Gastroesophageal sphincter (tissue), 4 donors: ENCODE results near the gene SDHA. TPM values are rescaled to one million over a fixed set of nuclear protein-coding genes. Genes with fewer than 3 reads are reported as not detected.

Source experiments
- ATAC-seq: fragments of 150-250 bp; one replicate; pipeline ENCODE4 v1.9.1; 2016; ENCODE audit warnings: mild to moderate bottlenecking, moderate library complexity
- H3K27ac ChIP-seq, 4 donors: fragments of 200-600 bp; sonication (generic) in 3 of 4; 1 replicate in 3 of 4; 2 replicates in 1 of 4; pipeline ENCODE4 v1.5.1; 2016 to 2019
- H3K27me3 ChIP-seq: fragments of 200-600 bp; sonication (generic); one replicate; pipeline ENCODE4 v1.5.1; 2019
- H3K36me3 ChIP-seq, 2 donors: fragments of 200-600 bp; sonication (generic); one replicate each; pipeline ENCODE4 v1.5.1; 2019; ENCODE audit warnings: control low read depth in 1 of 2
- H3K4me1 ChIP-seq, 3 donors: fragments of 200-600 bp; sonication (generic); 1 replicate in 2 of 3; 2 replicates in 1 of 3; pipeline ENCODE4 v1.5.1; 2016 to 2019; ENCODE audit warnings: control low read depth in 2 of 3
- H3K4me3 ChIP-seq, 2 donors: fragments of 200-600 bp; sonication (generic); one replicate each; pipeline ENCODE4 v1.5.1; 2019; ENCODE audit warnings: mild to moderate bottlenecking in 1 of 2, moderate library complexity in 1 of 2
- H3K9me3 ChIP-seq, 3 donors: fragments of 200-600 bp; sonication (generic); one replicate each; pipeline ENCODE4 v1.5.1; 2017 to 2019; ENCODE audit warnings: control low read depth in 2 of 3
- EP300 ChIP-seq: sonication (generic); formaldehyde crosslinking; IDR thresholded peaks from one replicate; pipeline ENCODE4 v1.6.1; 2017; ENCODE audit warnings: antibody characterized with exemption, mild to moderate bottlenecking
- POLR2A ChIP-seq, 2 donors: fragments of 450-650 bp; IDR thresholded peaks; one replicate each; pipeline ENCODE4 v1.6.1; 2017; ENCODE audit warnings: antibody characterized with exemption in 2 of 2, mild to moderate bottlenecking in 2 of 2, moderate library complexity in 1 of 2
- POLR2AphosphoS5 ChIP-seq: sonication (generic); formaldehyde crosslinking; IDR thresholded peaks from one replicate; pipeline ENCODE4 v1.6.1; 2017; ENCODE audit warnings: antibody characterized with exemption
- WGBS, 2 donors: methylation state at CpG; one replicate each; pipeline ENCODE4 v1.1.5; 2018; ENCODE audit warnings: low coverage in 1 of 2; 5-methylcytosine and 5-hydroxymethylcytosine counted together
- total RNA-seq, 4 donors: library from RNA; depleted of rRNA; stranded (reverse); fragments of >200 nt; gene quantifications; one replicate each; pipeline ENCODE4 v1.1.0, GENCODE V29; 2016
- TF ChIP-seq, protein P1 (sequence below), 4 experiments: fragments of 200-600 bp in 2 of 4; fragments of 450-650 bp in 2 of 4; sonication (generic) in 1 of 4; IDR thresholded peaks; one replicate each; pipeline ENCODE4 v1.5.1; 2017 to 2019; ENCODE audit warnings: antibody characterized with exemption in 4 of 4, mild to moderate bottlenecking in 2 of 4, moderate library complexity in 2 of 4

SDHA gene
- total RNA-seq, 4 donors from 2014 or later: 85.8 to 149 (median 110) TPM

GRCh38 chr5:199197-199949 is 18.7 kb upstream of the SDHA start:
- Histone ChIP-seq H3K27me3 (no peaks in the 10 kb centered on the region), H3K4me3 (no peak overlapping the region), H3K36me3 (peaks cover 0 to 33% of the 10 kb centered on the region in 2 donors), H3K4me1 (no peaks in the 10 kb centered on the region), H3K27ac (no peak overlapping the region), H3K9me3 (no peaks in the 10 kb centered on the region)
- WGBS, 2 donors: 100% methylated on average over 1 of the region's 16 CpGs; no CpG with 5 or more reads in 1 of the 2 donors
- TF ChIP-seq, protein P1, sequence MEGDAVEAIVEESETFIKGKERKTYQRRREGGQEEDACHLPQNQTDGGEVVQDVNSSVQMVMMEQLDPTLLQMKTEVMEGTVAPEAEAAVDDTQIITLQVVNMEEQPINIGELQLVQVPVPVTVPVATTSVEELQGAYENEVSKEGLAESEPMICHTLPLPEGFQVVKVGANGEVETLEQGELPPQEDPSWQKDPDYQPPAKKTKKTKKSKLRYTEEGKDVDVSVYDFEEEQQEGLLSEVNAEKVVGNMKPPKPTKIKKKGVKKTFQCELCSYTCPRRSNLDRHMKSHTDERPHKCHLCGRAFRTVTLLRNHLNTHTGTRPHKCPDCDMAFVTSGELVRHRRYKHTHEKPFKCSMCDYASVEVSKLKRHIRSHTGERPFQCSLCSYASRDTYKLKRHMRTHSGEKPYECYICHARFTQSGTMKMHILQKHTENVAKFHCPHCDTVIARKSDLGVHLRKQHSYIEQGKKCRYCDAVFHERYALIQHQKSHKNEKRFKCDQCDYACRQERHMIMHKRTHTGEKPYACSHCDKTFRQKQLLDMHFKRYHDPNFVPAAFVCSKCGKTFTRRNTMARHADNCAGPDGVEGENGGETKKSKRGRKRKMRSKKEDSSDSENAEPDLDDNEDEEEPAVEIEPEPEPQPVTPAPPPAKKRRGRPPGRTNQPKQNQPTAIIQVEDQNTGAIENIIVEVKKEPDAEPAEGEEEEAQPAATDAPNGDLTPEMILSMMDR (IDR thresholded peaks at IDR 0.05): no peak
- TF ChIP-seq EP300: no peak
- TF ChIP-seq POLR2AphosphoS5: no peak
- TF ChIP-seq POLR2A (IDR thresholded peaks at IDR 0.05): no peak
- no peak for ATAC-seq

GRCh38 chr5:199950-200645 is 18.0 kb upstream of the SDHA start:
- Histone ChIP-seq H3K4me3 (no peak overlapping the region), H3K9me3 (no peaks in the 10 kb centered on the region), H3K4me1 (no peaks in the 10 kb centered on the region), H3K27ac (no peak overlapping the region), H3K27me3 (no peaks in the 10 kb centered on the region), H3K36me3 (peaks cover 0 to 40% of the 10 kb centered on the region in 2 donors)
- 75 to 100% methylated on average over 3 of the region's 23 CpGs for WGBS, 2 donors
- no peak for TF ChIP-seq EP300
- no peak for TF ChIP-seq POLR2AphosphoS5
- TF ChIP-seq, protein P1 (IDR thresholded peaks at IDR 0.05): no peak
- no peak for TF ChIP-seq POLR2A (IDR thresholded peaks at IDR 0.05)
- ATAC-seq: no peak

GRCh38 chr5:200985-201384 is 17.1 kb upstream of the SDHA start:
- TF ChIP-seq POLR2A (IDR thresholded peaks at IDR 0.05): no peak
- TF ChIP-seq EP300: no peak
- TF ChIP-seq POLR2AphosphoS5: no peak
- Histone ChIP-seq H3K27me3 (no peaks in the 10 kb centered on the region), H3K4me3 (no peak overlapping the region), H3K36me3 (peaks cover 0 to 49% of the 10 kb centered on the region in 2 donors), H3K4me1 (no peaks in the 10 kb centered on the region), H3K9me3 (no peaks in the 10 kb centered on the region), H3K27ac (no peak overlapping the region)
- no peak for ATAC-seq
- WGBS, 2 donors: 50% methylated on average over 1 of the region's 4 CpGs; no CpG with 5 or more reads in 1 of the 2 donors

DNA sequence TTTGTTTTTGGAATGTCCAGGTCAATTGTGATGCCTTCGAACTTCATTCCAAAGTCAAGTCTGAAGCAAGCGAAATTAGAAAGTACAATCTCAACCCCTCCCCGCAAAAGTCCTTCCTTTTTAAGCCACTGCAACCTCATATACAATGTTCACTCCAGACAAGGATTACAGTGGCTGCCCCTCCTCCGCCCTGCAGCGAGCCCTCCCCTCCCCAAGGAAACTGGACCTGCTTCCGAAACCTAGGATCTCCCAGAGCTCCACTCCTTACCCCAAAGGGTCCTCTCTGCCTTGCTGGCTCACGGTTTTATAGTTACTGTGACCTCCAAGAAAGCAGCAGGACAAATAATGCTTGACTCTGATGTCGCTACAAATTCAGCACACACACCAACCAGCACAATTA is 16.4 kb upstream of the SDHA start:
- peaks cover 0 to 56% of the 10 kb centered on the region in 2 donors for H3K36me3 ChIP-seq
- TF ChIP-seq, protein P1 (IDR thresholded peaks at IDR 0.05): no peak
- TF ChIP-seq POLR2AphosphoS5 (no peak), POLR2A (IDR thresholded peaks at IDR 0.05) (no peak), EP300 (no peak)
- H3K4me3 ChIP-seq: no peak overlapping the region
- H3K27ac ChIP-seq: no peak overlapping the region
- ATAC-seq: no peak
- 93 to 94% methylated on average over 5 to 7 of the region's 8 CpGs for WGBS, 2 donors
- H3K27me3 ChIP-seq: no peaks in the 10 kb centered on the region
- H3K4me1 ChIP-seq: peaks cover 0 to 7% (median 0%) of the 10 kb centered on the region in 3 donors
- no peaks in the 10 kb centered on the region for H3K9me3 ChIP-seq

DNA sequence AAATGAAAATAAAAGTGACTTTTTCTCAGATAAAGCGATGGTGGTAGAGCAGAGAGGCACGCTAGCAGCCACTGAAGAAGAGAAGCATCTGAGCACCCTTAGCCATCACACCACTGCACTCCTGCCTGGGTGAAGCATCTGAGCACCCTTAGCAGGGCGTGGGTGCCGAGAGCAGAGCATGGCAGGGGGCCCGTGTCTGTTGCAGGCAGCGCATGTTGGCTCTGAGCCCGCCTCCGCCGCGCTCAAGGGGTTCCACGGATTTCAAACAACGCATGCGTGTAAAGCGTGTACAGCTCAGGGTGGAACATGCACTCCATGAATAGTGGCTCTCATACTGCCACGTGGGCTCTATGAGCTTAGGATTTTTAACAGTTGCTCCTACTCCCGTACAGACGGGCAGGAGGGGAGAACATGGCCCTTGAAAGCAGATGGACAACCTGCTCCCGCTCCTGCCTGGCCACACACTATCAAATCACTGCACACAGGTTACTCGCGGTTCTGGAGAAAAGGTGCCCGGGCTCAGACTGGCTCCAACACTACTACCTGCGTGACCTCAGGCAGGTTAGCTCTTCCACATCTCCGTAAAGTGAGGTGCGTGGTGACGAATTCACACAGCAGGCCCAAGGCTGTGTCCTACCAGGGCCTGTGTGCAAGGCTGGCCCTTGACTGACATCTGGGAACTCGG is 14.7 kb upstream of the SDHA start:
- Histone ChIP-seq H3K9me3 (no peaks in the 10 kb centered on the region), H3K36me3 (peaks cover 0 to 68% of the 10 kb centered on the region in 2 donors), H3K4me1 (peaks cover 0 to 13% (median 0%) of the 10 kb centered on the region in 3 donors), H3K27ac (no peak overlapping the region), H3K27me3 (no peaks in the 10 kb centered on the region), H3K4me3 (no peak overlapping the region)
- TF ChIP-seq EP300: no peak
- TF ChIP-seq POLR2AphosphoS5: no peak
- TF ChIP-seq, protein P1 (IDR thresholded peaks at IDR 0.05): no peak
- no peak for TF ChIP-seq POLR2A (IDR thresholded peaks at IDR 0.05)
- 100% methylated on average over 1 of the region's 26 CpGs; no CpG with 5 or more reads in 1 of the 2 donors for WGBS, 2 donors
- ATAC-seq: no peak
